ENCODE results near the gene LRRC75A. TPM values are rescaled to one million over a fixed set of nuclear protein-coding genes. Genes with fewer than 3 reads are reported as not detected.
A peak's percentile ranks its signal among the peaks of the same experiment; 100 is the strongest.

Gene LRRC75A
- total RNA-seq, 1 experiment from 2014 or later: 10.1 TPM

- no peak overlapping the region for H2BK20ac ChIP-seq (ENCODE audit: low read depth, low read length, poor library complexity, severe bottlenecking)
- DNase-seq: peak; percentile 85
- peaks cover 0 to 4% of the 10 kb centered on the region in 2 experiments; a peak in 3 of 4 replicates for H3K4me1 Mint-ChIP-seq
- H3K4me1 ChIP-seq (ENCODE audit: insufficient read depth, low read length): no peaks in the 10 kb centered on the region; the same call in 1 of the 2 replicates
- H4K5ac ChIP-seq (ENCODE audit: insufficient read length, low read depth, low read length): no peak overlapping the region
- no peak overlapping the region for H3T11ph ChIP-seq (ENCODE audit: low read length)
- no peak overlapping the region for H4K91ac ChIP-seq (ENCODE audit: insufficient read length, low read depth, low read length)
- H3K56ac ChIP-seq (ENCODE audit: insufficient read length, low read depth, low read length): no peak overlapping the region
- TF ChIP-seq CTCF (conservative IDR thresholded peaks at IDR 0.05): peak; percentile 73
- H3K9me3 ChIP-seq (ENCODE audit: control insufficient read depth, low read depth, low read length): no peaks in the 10 kb centered on the region
- H3K9me3 Mint-ChIP-seq: no peaks in the 10 kb centered on the region; a peak in 1 of 5 replicates
- no peak overlapping the region for H3K27ac ChIP-seq (ENCODE audit: insufficient read length, low read depth, low read length)
- H2BK120ac ChIP-seq (ENCODE audit: low read depth, low read length, poor library complexity, severe bottlenecking): no peak overlapping the region
- no peak overlapping the region for H2BK12ac ChIP-seq (ENCODE audit: insufficient read length, low read depth, low read length)
- H3K23me2 ChIP-seq (ENCODE audit: insufficient read length, low read depth, low read length, poor library complexity, severe bottlenecking): no peaks in the 10 kb centered on the region
- no peak overlapping the region for H2AK5ac ChIP-seq (ENCODE audit: insufficient read length, low read length)
- H3K27ac Mint-ChIP-seq: no peak overlapping the region
- H3K4ac ChIP-seq (ENCODE audit: low read depth, low read length): no peak overlapping the region
- no peaks in the 10 kb centered on the region; a peak in 1 of 7 replicates for H3K36me3 Mint-ChIP-seq (ENCODE audit: insufficient read depth in 1 of 3, low read depth in 3 of 3)
- no peak overlapping the region for H3K4me3 Mint-ChIP-seq
- no peak overlapping the region for H3K9ac ChIP-seq (ENCODE audit: extremely low read depth, insufficient read length, low read length)
- peaks cover 2% of the 10 kb centered on the region for H3K27me3 Mint-ChIP-seq (ENCODE audit: low read depth)
- H4K8ac ChIP-seq (replicated peaks; ENCODE audit: insufficient read length, low read depth, low read length): no peak overlapping the region
- no peak overlapping the region for H2BK5ac ChIP-seq (ENCODE audit: insufficient read length, low read length)
- H2BK15ac ChIP-seq (ENCODE audit: low read depth, low read length): no peak overlapping the region
- WGBS (ENCODE audit: extremely low coverage, insufficient read length, low lambda C conversion rate): no CpG with 5 or more reads among the region's 15 CpGs
- H3K18ac ChIP-seq (ENCODE audit: insufficient read length, low read depth, low read length): no peak overlapping the region
- H3K79me2 ChIP-seq (ENCODE audit: insufficient read depth, low read length): no peaks in the 10 kb centered on the region
- H3K4me2 ChIP-seq (ENCODE audit: insufficient read depth, insufficient read length, low read length): no peak overlapping the region
- H3K23ac ChIP-seq (ENCODE audit: insufficient read length, low read depth, low read length): no peak overlapping the region
- H4K20me1 ChIP-seq (ENCODE audit: control insufficient read depth, insufficient read depth, insufficient read length): no peaks in the 10 kb centered on the region
- H3K14ac ChIP-seq (ENCODE audit: insufficient read depth, low read length): no peak overlapping the region
- H2AFZ ChIP-seq (ENCODE audit: low read length): no peak overlapping the region
- no peaks in the 10 kb centered on the region for H3K27me3 ChIP-seq (ENCODE audit: insufficient read depth, low read length)
- H3K79me1 ChIP-seq (ENCODE audit: insufficient read depth, low read depth, low read length, poor library complexity, severe bottlenecking): no peaks in the 10 kb centered on the region
Observed at GRCh38 chr17:16428098-16428882, 63.7 kb downstream of the LRRC75A start.
